HG03196 (cell line): Measurements from ENCODE around the gene CTAG1B.
"Not testable (repeated sequence)": the region's sequence is repeated elsewhere in the genome, so short reads cannot be mapped to it uniquely, and the experiment has no call there.

Source experiments
- ATAC-seq: cut with Tn5 transposase; IDR thresholded peaks from one replicate; pipeline ENCODE4 v1.9.1; 2021; ENCODE audit not compliant: unreplicated experiment

CTAG1B gene

GRCh38 chrX:154628960-154629359 is 9.9 kb upstream of the CTAG1B start:
- ATAC-seq = not testable (repeated sequence)

- ATAC-seq = not testable (repeated sequence)
Observed at GRCh38 chrX:154620767-154621414, 1.8 kb upstream of the CTAG1B start.

GRCh38 chrX:154613586-154613985 is 5.5 kb downstream of the CTAG1B start:
- ATAC-seq = not testable (repeated sequence)

- ATAC-seq = not testable (repeated sequence)
Observed at GRCh38 chrX:154611146-154611545, 7.9 kb downstream of the CTAG1B start.

GRCh38 chrX:154608823-154609222 is 10.3 kb downstream of the CTAG1B start:
- ATAC-seq = not testable (repeated sequence)

- not testable (repeated sequence) for ATAC-seq
Observed at GRCh38 chrX:154607976-154608375, 11.1 kb downstream of the CTAG1B start.

GRCh38 chrX:154607370-154607769 is 11.7 kb downstream of the CTAG1B start:
- no peak for ATAC-seq

- ATAC-seq = no peak
Observed at GRCh38 chrX:154605566-154605965, 13.5 kb downstream of the CTAG1B start.

GRCh38 chrX:154603438-154604430 is 15.3 kb downstream of the CTAG1B start:
- ATAC-seq = no peak

GRCh38 chrX:154602766-154603437 is 16.2 kb downstream of the CTAG1B start:
- no peak for ATAC-seq

- no peak for ATAC-seq
Observed at GRCh38 chrX:154602226-154602625, 16.9 kb downstream of the CTAG1B start.

GRCh38 chrX:154600759-154601374 is 18.2 kb downstream of the CTAG1B start:
- ATAC-seq = no peak

- no peak for ATAC-seq
Observed at GRCh38 chrX:154599531-154599930, 19.6 kb downstream of the CTAG1B start.

- ATAC-seq = no peak
Observed at GRCh38 chrX:154598656-154599055, 20.4 kb downstream of the CTAG1B start.

GRCh38 chrX:154597221-154597620 is 21.9 kb downstream of the CTAG1B start:
- no peak for ATAC-seq

GRCh38 chrX:154596290-154596929 is 22.7 kb downstream of the CTAG1B start:
- ATAC-seq = no peak

- no peak for ATAC-seq
Observed at GRCh38 chrX:154595559-154596249, 23.4 kb downstream of the CTAG1B start.

GRCh38 chrX:154594491-154594890 is 24.6 kb downstream of the CTAG1B start:
- ATAC-seq = no peak

- ATAC-seq = no peak
Observed at GRCh38 chrX:154593201-154593600, 25.9 kb downstream of the CTAG1B start.

- ATAC-seq = no peak
Observed at GRCh38 chrX:154592505-154592904, 26.6 kb downstream of the CTAG1B start.
